Sigmoid colon (tissue), 7 donors: ENCODE data around the gene SLC49A4. TPM values are rescaled to one million over a fixed set of nuclear protein-coding genes. Genes with fewer than 3 reads are reported as not detected.
"Not testable (repeated sequence)": the region's sequence is repeated elsewhere in the genome, so short reads cannot be mapped to it uniquely, and the experiment has no call there.

Source experiments
- DNase-seq: peaks from one replicate; pipeline ENCODE4 v3.0.0-alpha.2; 2019
- H3K27ac ChIP-seq, 4 donors: fragments of 200-600 bp; sonication (generic); one replicate each; pipeline ENCODE4 v1.5.1; 2016 to 2019; ENCODE audit warnings: mild to moderate bottlenecking in 1 of 4
- H3K27me3 ChIP-seq, 3 donors: fragments of 200-600 bp; sonication (generic); one replicate each; pipeline ENCODE4 v1.5.1; 2019; ENCODE audit warnings: mild to moderate bottlenecking in 1 of 3
- H3K36me3 ChIP-seq, 4 donors: fragments of 200-600 bp; sonication (generic); one replicate each; pipeline ENCODE4 v1.5.1; 2016 to 2019
- H3K4me1 ChIP-seq, 4 donors: fragments of 200-600 bp; sonication (generic); one replicate each; pipeline ENCODE4 v1.5.1; 2017 to 2019
- H3K4me3 ChIP-seq, 4 donors: fragments of 200-600 bp; sonication (generic); one replicate each; pipeline ENCODE4 v1.5.1; 2017 to 2019; ENCODE audit warnings: mild to moderate bottlenecking in 2 of 4, moderate library complexity in 1 of 4
- H3K9me3 ChIP-seq, 4 donors: fragments of 200-600 bp in 3 of 4; sonication (generic) in 3 of 4; one replicate each; pipeline versions ENCODE4 v1.5.1 to v1.6.1; 2013 to 2019
- CTCF ChIP-seq, 4 experiments: fragments of 450-650 bp in 3 of 4; fragments of 200-600 bp in 1 of 4; IDR thresholded peaks; one replicate each; pipeline ENCODE4 v1.5.1; 2016 to 2019; ENCODE audit warnings: antibody characterized with exemption in 4 of 4, mild to moderate bottlenecking in 3 of 4, moderate library complexity in 2 of 4
- EP300 ChIP-seq, 4 donors: sonication (generic); formaldehyde crosslinking; IDR thresholded peaks; one replicate each; pipeline ENCODE4 v1.6.1; 2017; ENCODE audit warnings: antibody characterized with exemption in 4 of 4
- POLR2A ChIP-seq, 2 donors: fragments of 450-650 bp; IDR thresholded peaks; one replicate each; pipeline ENCODE4 v1.6.1; 2016; ENCODE audit warnings: antibody characterized with exemption in 2 of 2, mild to moderate bottlenecking in 2 of 2, moderate library complexity in 2 of 2
- POLR2AphosphoS5 ChIP-seq, 4 donors: sonication (generic); formaldehyde crosslinking; IDR thresholded peaks; one replicate each; pipeline ENCODE4 v1.6.1; 2017; ENCODE audit warnings: antibody characterized with exemption in 4 of 4
- whole genome bisulfite sequencing, 2 donors: extraction: QIAGEN DNeasy Blood & Tissue Kit; methylation state at CpG; one replicate each; pipeline ENCODE4 v1.1.7; 2013; 5-methylcytosine and 5-hydroxymethylcytosine counted together
- intact Hi-C: fragments of 100-400 bp; cut with DNase I; formaldehyde crosslinking; loops from one replicate; pipeline ENCODE4 v1.15.1; 2023
- polyA plus RNA-seq, 3 donors: library from polyadenylated mRNA; stranded (reverse); fragments of 200-250 nt; gene quantifications; one replicate each; pipeline ENCODE4 v1.2.3, GENCODE V29; 2013
- total RNA-seq, 4 donors: library from RNA; depleted of rRNA; stranded (reverse); fragments of >200 nt; gene quantifications; one replicate each; pipeline ENCODE4 v1.1.0, GENCODE V29; 2016
- donor health status: healthy with polysubstance abuse.
- donor health status: Bipolar disorder and iron deficiency.
- donor health status: healthy.

Gene SLC49A4
- total RNA-seq (10 to 100 TPM; 15.0 to 20.6 (median 17.6) TPM), polyA plus RNA-seq (1 to 10 TPM; 3.0 to 7.2 (median 3.5) TPM)

DNA sequence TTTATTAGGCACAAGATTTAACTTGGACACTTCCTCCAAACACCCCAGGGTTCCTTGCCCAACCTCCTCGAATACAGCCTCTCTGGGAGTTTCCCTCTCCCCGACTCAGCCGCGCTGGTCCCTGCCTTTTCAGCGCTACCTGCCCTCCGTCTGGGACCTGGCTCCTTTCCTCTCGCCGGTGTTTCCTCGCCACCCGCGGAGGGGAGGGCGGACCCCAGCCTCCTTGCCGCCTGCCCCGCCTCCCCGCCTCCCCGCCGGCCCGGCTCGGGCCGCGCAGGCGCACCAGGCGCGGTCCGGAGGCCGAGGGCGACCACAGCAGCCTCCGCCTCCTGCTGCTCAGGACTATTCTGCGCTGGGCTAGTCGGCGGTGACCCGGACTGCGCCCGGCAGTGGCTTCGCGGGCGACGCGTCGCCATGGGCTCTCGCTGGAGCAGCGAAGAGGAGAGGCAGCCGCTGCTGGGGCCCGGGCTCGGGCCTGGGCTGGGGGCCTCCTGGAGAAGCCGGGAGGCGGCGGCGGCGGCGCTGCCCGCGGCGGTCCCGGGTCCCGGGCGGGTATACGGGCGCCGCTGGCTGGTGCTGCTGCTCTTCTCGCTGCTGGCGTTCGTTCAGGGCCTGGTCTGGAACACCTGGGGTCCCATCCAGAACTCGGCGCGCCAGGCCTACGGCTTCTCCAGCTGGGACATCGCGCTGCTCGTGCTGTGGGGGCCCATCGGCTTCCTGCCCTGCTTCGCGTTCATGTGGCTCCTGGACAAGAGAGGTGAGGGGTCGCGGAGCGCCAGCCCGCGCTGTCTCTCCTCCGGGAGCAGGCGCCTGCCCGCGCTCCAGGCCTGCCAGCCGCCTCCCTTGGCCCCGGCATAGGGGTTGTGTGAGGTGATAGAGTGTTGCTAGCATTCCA, at the start of gene SLC49A4:
Gene SLC49A4, plus strand, starts transcription at position 291 of the 895 bp plus-strand sequence. Its CDS starts 124 bp downstream, at position 415.
- H3K27me3 ChIP-seq: no peaks in the 10 kb centered on the region
- TF ChIP-seq CTCF (IDR thresholded peaks at IDR 0.05) (no peak), POLR2A (IDR thresholded peaks at IDR 0.05) (no peak), POLR2AphosphoS5 (IDR thresholded peaks at IDR 0.05) (peak; percentile 16 to 86 (median 75)), EP300 (IDR thresholded peaks at IDR 0.05) (peak in 2 of 4 donors; percentile 41 to 59)
- intact Hi-C loops: loop anchor here (5.0 to 10.0 kb wide), 3 partner anchors 230 to 410 kb away; partner anchors contain the start of genes DTX3L, PARP9, SEC22A and SEMA5B
- peak within 1 kb of the TSS; percentile 94 to 98 (median 98) for H3K27ac ChIP-seq
- WGBS, 2 donors: 1% methylated on average over 84 of the region's 84 CpGs
- no peaks in the 10 kb centered on the region for H3K9me3 ChIP-seq
- peaks cover 0 to 30% (median 24%) of the 10 kb centered on the region in 4 donors for H3K4me1 ChIP-seq
- DNase-seq: peak; percentile 80
- no peaks in the 10 kb centered on the region for H3K36me3 ChIP-seq
- H3K4me3 ChIP-seq: peak within 1 kb of the TSS; percentile 70 to 94 (median 90)

GRCh38 chr3:122745369-122746021, 49.4 kb upstream of the SLC49A4 start:
- H3K4me1 ChIP-seq: no peaks in the 10 kb centered on the region
- no peak for DNase-seq
- no peaks in the 10 kb centered on the region for H3K9me3 ChIP-seq
- WGBS, 2 donors: 95 to 97% methylated on average over 4 of the region's 4 CpGs
- H3K36me3 ChIP-seq: peaks cover 0 to 19% (median 8%) of the 10 kb centered on the region in 4 donors
- TF ChIP-seq CTCF (IDR thresholded peaks at IDR 0.05): no peak
- TF ChIP-seq EP300 (IDR thresholded peaks at IDR 0.05): no peak
- TF ChIP-seq POLR2AphosphoS5 (IDR thresholded peaks at IDR 0.05): no peak
- TF ChIP-seq POLR2A (IDR thresholded peaks at IDR 0.05): no peak
- H3K27me3 ChIP-seq: no peaks in the 10 kb centered on the region
- intact Hi-C loops: no loop called here
- no peak overlapping the region for H3K4me3 ChIP-seq
- no peak overlapping the region for H3K27ac ChIP-seq

DNA sequence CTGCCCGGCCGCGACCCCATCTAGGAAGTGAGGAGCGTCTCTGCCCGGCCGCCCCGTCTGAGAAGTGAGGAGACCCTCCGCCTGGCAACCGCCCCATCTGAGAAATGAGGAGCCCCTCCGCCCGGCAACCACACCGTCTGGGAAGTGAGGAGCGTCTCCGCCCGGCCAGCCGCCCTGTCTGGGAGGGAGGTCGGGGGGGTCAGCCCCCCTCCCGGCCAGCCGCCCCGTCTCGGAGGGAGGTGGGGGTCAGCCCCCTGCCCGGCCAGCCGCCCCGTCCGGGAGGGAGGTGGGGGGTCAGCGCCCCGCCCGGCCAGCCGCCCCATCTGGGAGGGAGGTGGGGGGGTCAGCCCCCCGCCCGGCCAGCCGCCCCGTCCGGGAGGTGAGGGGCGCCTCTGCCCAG, 47.6 kb upstream of the SLC49A4 start:
- H3K4me1 ChIP-seq, H3K27me3 ChIP-seq, H3K4me3 ChIP-seq, DNase-seq, H3K27ac ChIP-seq, intact Hi-C loops, H3K9me3 ChIP-seq: not testable (repeated sequence)
- 96 to 98% methylated on average over 30 to 33 of the region's 35 CpGs for WGBS, 2 donors
- H3K36me3 ChIP-seq: peaks cover 0 to 26% (median 12%) of the 10 kb centered on the region in 4 donors

DNA sequence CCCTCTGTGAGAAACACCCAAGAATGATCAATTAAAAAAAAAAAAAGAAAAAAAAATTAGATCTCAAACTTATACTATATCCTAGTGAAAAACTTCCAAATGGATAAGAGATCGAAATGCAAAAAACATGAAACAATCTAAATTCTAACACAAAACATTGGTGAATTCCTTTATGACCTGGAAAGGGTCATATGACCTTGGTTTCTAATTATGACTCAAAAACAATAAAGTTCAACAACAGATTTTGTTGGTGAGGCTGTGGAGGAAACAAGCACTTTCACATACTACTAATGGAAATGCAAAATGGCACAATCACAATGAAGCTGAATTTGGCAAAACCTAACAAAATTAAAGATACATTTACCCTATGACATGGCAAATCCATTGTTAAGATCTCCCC, 46.5 kb upstream of the SLC49A4 start:
- WGBS, 2 donors: 96 to 100% methylated on average over 1 of the region's 1 CpG
- no peaks in the 10 kb centered on the region for H3K27me3 ChIP-seq
- no peak for DNase-seq
- no peak overlapping the region for H3K27ac ChIP-seq
- no peak for TF ChIP-seq CTCF (IDR thresholded peaks at IDR 0.05)
- TF ChIP-seq EP300 (IDR thresholded peaks at IDR 0.05): no peak
- no peak for TF ChIP-seq POLR2A (IDR thresholded peaks at IDR 0.05)
- no peak for TF ChIP-seq POLR2AphosphoS5 (IDR thresholded peaks at IDR 0.05)
- no peaks in the 10 kb centered on the region for H3K4me1 ChIP-seq
- peaks cover 0 to 26% (median 6%) of the 10 kb centered on the region in 4 donors for H3K36me3 ChIP-seq
- intact Hi-C loops: no loop called here
- no peaks in the 10 kb centered on the region for H3K9me3 ChIP-seq
- no peak overlapping the region for H3K4me3 ChIP-seq

- intact Hi-C loops: no loop called here
- Histone ChIP-seq H3K4me1 (no peaks in the 10 kb centered on the region), H3K36me3 (peaks cover 0 to 43% (median 15%) of the 10 kb centered on the region in 4 donors), H3K27ac (no peak overlapping the region), H3K9me3 (no peaks in the 10 kb centered on the region), H3K4me3 (no peak overlapping the region), H3K27me3 (no peaks in the 10 kb centered on the region)
- DNase-seq: no peak
- no peak for TF ChIP-seq EP300 (IDR thresholded peaks at IDR 0.05)
- TF ChIP-seq CTCF (IDR thresholded peaks at IDR 0.05): peak in 3 of 4 experiments; percentile 36 to 51 (median 47)
- 79 to 84% methylated on average over 5 of the region's 5 CpGs for WGBS, 2 donors
Measured at GRCh38 chr3:122754929-122755328, 39.9 kb upstream of the SLC49A4 start.
